PC-9 (cell line): Measurements from ENCODE around the gene KL.

Experiments
- EZH2 ChIP-seq: fragments of 200-600 bp; sonication (generic); IDR thresholded peaks from 2 replicates; pipeline ENCODE4 v1.8.0; 2017; ENCODE audit warnings: antibody characterized with exemption, low read depth
- TF ChIP-seq, protein P1 (sequence below): fragments of 200-600 bp; sonication (generic); conservative IDR thresholded peaks from 2 replicates; pipeline ENCODE4 v1.6.1; 2017; ENCODE audit warnings: mixed run types, antibody characterized with exemption, mild to moderate bottlenecking, moderate library complexity

GRCh38 chr13:33076001-33076992, 60.1 kb downstream of the KL start:
- no peak for TF ChIP-seq EZH2
- TF ChIP-seq, protein P1, sequence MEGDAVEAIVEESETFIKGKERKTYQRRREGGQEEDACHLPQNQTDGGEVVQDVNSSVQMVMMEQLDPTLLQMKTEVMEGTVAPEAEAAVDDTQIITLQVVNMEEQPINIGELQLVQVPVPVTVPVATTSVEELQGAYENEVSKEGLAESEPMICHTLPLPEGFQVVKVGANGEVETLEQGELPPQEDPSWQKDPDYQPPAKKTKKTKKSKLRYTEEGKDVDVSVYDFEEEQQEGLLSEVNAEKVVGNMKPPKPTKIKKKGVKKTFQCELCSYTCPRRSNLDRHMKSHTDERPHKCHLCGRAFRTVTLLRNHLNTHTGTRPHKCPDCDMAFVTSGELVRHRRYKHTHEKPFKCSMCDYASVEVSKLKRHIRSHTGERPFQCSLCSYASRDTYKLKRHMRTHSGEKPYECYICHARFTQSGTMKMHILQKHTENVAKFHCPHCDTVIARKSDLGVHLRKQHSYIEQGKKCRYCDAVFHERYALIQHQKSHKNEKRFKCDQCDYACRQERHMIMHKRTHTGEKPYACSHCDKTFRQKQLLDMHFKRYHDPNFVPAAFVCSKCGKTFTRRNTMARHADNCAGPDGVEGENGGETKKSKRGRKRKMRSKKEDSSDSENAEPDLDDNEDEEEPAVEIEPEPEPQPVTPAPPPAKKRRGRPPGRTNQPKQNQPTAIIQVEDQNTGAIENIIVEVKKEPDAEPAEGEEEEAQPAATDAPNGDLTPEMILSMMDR = no peak
